ENCODE data around the gene GNG2.
A peak's percentile ranks its signal among the peaks of the same experiment; 100 is the strongest.

GNG2 gene

GRCh38 chr14:51860164-51860824 is at the start of gene GNG2:
Gene GNG2 (plus strand): TSS chr14:51860612. CDS start chr14:51950679, 90,067 bp downstream.
- peak; percentile 43 for DNase-seq (ENCODE audit: low read depth)

GRCh38 chr14:51811706-51812105 is 48.7 kb upstream of the GNG2 start:
- no peak for DNase-seq (ENCODE audit: low read depth)

GRCh38 chr14:51816031-51816430 is 44.4 kb upstream of the GNG2 start:
- no peak for DNase-seq (ENCODE audit: low read depth)

- DNase-seq (ENCODE audit: low read depth) = no peak
Observed at GRCh38 chr14:51817326-51817725, 43.1 kb upstream of the GNG2 start.

- DNase-seq (ENCODE audit: low read depth) = no peak
Observed at GRCh38 chr14:51818748-51819380, 41.5 kb upstream of the GNG2 start.

GRCh38 chr14:51821822-51822221 is 38.6 kb upstream of the GNG2 start:
- DNase-seq (ENCODE audit: low read depth) = no peak

- no peak for DNase-seq (ENCODE audit: low read depth)
Observed at GRCh38 chr14:51822499-51822898, 37.9 kb upstream of the GNG2 start.

- DNase-seq (ENCODE audit: low read depth) = no peak
Observed at GRCh38 chr14:51823706-51824105, 36.7 kb upstream of the GNG2 start.

- DNase-seq (ENCODE audit: low read depth) = no peak
Observed at GRCh38 chr14:51824191-51824590, 36.2 kb upstream of the GNG2 start.

- DNase-seq (ENCODE audit: low read depth) = no peak
Observed at GRCh38 chr14:51825926-51826325, 34.5 kb upstream of the GNG2 start.

- DNase-seq (ENCODE audit: low read depth) = peak; percentile 24
Observed at GRCh38 chr14:51828017-51828797, 32.2 kb upstream of the GNG2 start.

GRCh38 chr14:51834240-51834639 is 26.2 kb upstream of the GNG2 start:
- DNase-seq (ENCODE audit: low read depth) = no peak

GRCh38 chr14:51836417-51836816 is 24.0 kb upstream of the GNG2 start:
- DNase-seq (ENCODE audit: low read depth) = no peak

- DNase-seq (ENCODE audit: low read depth) = no peak
Observed at GRCh38 chr14:51844081-51844881, 16.1 kb upstream of the GNG2 start.

GRCh38 chr14:51845811-51846210 is 14.6 kb upstream of the GNG2 start:
- DNase-seq (ENCODE audit: low read depth) = no peak

- DNase-seq (ENCODE audit: low read depth) = peak; percentile 47
Observed at GRCh38 chr14:51846631-51847488, 13.6 kb upstream of the GNG2 start.

- no peak for DNase-seq (ENCODE audit: low read depth)
Observed at GRCh38 chr14:51847489-51847796, 13.0 kb upstream of the GNG2 start.

- DNase-seq (ENCODE audit: low read depth) = no peak
Observed at GRCh38 chr14:51848120-51848519, 12.3 kb upstream of the GNG2 start.

GRCh38 chr14:51849097-51849496 is 11.3 kb upstream of the GNG2 start:
- no peak for DNase-seq (ENCODE audit: low read depth)

GRCh38 chr14:51850651-51851050 is 9.8 kb upstream of the GNG2 start:
- no peak for DNase-seq (ENCODE audit: low read depth)

- DNase-seq (ENCODE audit: low read depth) = no peak
Observed at GRCh38 chr14:51852541-51852940, 7.9 kb upstream of the GNG2 start.

GRCh38 chr14:51855234-51855633 is 5.2 kb upstream of the GNG2 start:
- DNase-seq (ENCODE audit: low read depth) = no peak

All from stimulated activated CD8-positive, alpha-beta memory T cell treated with anti-CD3 and anti-CD28 coated beads, Interleukin-15, amount 100 ng/mL, for 24 hours (primary cell).